Ramos (cell line): ENCODE results near the gene AP1AR.
"Not testable (repeated sequence)": the region's sequence is repeated elsewhere in the genome, so short reads cannot be mapped to it uniquely, and the experiment has no call there.

ENCODE experiments used
- in situ Hi-C: fragments of 300-500 bp; cut with MboI; formaldehyde crosslinking; loops from one replicate; pipeline ENCODE4 v1.14.3; 2022; ENCODE audit warnings: low sequenced_read_pairs; ENCODE audit not compliant: unreplicated experiment

AP1AR gene

DNA sequence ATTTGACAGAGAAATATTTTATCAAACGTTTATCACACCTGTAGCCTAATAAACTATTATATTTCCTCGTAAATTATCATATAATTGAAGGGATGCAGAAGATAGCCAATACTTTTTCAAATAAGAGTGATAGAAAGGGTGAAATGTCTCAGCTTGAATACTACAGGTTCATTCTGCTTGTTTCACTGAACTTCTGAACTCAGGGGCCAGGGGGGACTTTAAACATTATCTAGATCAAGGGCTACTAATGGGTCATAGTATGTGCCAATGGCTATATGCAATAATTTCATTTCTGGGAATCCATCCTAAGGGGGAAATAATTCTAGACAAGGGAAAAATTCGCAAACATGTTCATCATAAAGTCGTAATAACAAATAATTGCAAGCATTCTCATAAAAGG, 68.1 kb downstream of the AP1AR start:
- in situ Hi-C loops: loop anchor here (25.0 kb wide), 1 partner anchor 1263 kb away; no protein-coding TSS in a partner anchor

DNA sequence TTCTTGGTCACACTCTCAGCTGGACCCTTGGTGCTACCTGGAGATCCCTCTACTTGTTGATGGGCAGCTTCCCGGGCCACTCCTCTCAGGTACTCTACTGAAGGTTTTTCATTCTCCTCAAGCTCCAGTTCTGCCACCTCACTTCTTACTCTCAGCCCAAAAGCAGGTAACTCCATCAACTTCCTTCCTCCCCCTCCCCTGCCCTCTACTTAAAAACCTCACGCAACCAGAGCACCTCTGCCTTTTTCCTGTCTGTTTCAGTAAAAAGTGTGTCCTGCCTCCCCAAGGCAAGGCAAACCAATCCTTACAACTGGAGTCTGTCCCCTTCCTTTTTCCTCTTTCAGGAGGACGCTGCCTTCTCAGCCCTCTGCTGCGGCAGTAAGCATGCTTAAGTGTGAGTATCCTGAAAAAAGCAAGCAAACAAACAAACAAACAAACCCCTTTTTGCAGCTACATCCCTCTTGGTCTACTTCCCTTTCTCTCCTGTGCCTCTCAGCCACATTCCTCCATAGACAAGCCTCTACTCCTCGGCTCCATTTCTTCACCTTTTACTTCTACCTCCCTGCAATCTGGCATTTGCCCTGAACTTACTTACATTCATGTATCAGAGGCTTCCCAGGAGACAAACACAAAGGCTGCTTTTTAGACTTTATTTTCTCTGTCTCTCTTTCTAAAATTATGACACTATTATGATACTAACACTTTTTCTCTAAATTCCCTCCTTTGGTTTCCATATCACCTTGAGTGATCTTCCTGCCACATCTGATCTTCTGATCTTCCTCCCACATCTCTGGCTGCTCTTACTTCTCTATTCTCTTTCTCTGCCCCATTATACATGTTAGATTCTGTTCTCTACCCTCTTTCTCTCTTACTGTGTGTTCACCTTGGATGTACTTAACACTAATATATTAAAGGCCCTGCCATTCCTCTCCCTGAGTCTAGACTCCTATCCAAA, 71.0 kb downstream of the AP1AR start:
- in situ Hi-C loops: no loop called here

DNA sequence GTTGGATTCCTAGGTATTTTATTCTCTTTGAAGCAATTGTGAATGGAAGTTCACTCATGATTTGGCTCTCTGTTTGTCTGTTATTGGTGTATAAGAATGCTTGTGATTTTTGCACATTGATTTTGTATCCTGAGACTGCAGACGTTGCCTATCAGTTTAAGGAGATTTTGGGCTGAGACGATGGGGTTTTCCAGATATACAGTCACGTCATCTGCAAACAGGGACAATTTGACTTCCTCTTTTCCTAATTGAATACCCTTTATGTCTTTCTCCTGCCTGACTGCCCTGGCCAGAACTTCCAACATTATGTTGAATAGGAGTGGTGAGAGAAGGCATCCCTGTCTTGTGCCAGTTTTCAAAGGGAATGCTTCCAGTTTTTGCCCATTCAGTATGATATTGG, 73.9 kb downstream of the AP1AR start:
- in situ Hi-C loops: not testable (repeated sequence)

DNA sequence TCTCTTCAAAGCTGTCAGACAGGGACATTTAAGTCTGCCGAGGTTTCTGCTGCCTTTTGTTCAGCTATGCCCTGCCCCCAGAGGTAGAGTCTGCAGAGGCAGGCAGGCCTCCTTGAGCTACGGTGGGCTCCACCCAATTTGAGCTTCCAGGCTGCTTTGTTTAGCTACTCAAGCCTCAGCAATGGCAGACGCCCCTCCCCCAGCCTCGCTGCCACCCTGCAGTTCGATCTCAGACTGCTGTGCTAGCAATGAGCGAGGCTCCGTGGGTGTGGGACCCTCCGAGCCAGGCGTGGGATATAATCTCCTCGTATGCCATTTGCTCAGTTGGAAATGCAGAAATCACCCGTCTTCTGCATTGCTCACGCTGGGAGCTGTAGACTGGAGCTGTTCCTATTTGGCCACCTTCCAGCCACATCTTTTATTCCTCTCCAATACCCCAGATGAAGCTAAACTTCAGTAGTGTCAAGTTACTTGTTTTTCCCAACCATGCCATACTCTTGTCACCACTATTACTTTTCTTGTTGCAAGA, 77.7 kb downstream of the AP1AR start:
- in situ Hi-C loops: not testable (repeated sequence)

DNA sequence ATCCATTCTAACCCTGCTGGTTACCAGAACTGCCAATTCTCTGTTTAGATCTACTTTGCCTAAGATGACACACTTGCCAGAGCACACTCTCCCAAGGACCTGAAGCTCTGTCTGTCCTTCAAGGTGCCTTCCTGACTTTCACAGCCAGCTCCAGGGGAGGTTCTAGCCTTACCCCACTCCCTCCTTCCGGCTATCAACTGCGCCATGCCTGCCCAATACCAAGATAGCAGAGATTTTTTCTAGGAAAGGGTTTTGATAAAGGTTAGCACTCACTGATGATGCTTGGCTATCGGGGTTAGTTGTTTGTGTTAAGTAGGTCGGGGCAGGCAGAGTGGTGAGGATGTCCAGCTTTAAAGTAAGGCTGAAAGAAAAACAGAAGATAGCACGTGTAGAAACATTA, 79.9 kb downstream of the AP1AR start:
- in situ Hi-C loops: no loop called here

DNA sequence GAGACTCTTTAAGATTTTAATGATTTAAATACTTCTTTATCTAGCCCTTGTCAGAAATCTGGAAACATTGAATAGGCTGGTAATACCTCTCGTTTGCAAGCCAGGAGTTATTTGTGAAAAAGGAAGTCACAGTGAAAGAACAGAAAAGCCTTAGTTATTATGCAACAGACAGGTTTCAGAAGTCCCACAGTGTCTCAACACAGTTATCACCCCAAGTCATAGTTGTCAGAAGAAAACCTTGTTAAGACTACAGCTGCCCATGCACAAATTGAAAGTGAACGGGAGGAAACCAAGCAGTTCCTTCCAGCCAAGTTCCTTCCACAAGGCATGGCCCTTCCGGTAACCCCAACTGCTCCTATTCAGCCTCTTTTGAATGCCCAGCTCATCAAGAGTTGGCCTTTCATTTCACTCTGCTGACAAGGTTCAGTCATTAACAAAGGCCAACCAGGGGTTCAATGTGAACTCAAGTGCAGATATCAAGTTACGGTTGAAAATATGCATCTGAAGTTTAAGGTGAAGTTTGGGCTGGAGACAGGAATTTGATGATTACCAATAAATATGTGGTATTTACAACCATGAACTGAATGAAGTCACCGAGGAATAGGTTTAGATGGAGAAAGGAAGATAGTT, 81.1 kb downstream of the AP1AR start:
- in situ Hi-C loops: no loop called here

- in situ Hi-C loops: no loop called here
Measured at GRCh38 chr4:112315446-112315845, 83.9 kb downstream of the AP1AR start.

DNA sequence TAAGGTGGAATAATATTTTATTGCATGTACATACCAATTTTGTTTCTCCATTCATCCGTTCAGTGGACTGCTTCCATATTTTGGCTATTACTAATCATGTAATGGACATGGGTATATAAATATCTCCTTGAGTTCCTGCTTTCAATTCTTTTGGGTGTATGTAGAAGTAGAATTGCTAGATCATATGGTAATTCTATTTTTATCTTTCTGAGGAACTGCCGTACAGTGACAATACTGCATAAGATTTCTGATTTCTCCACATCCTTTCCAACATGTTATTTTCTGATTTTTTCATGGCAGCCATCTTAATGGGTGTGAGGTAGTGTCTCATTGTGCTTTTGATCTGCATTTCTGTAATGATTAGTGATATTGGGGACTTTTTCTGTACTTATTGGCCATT, 84.8 kb downstream of the AP1AR start:
- in situ Hi-C loops: no loop called here

GRCh38 chr4:112318239-112319142, 86.9 kb downstream of the AP1AR start:
- in situ Hi-C loops: no loop called here
